WTC11 (cell line): ENCODE measurements around the gene GSTM2. TPM values are rescaled to one million over a fixed set of nuclear protein-coding genes. Genes with fewer than 3 reads are reported as not detected.

ENCODE experiments used
- ATAC-seq: fragments of 200-7000 bp; cut with Tn5 transposase; 2 replicates; pipeline ENCODE4 v1.10.0; 2021; ENCODE audit warnings: mild to moderate bottlenecking, moderate library complexity
- CTCF ChIA-PET: fragments of 300-600 bp; sonication (Branson Sonifier 250); formaldehyde crosslinking; loops from one replicate; lab custom pipeline; 2021; ENCODE audit warnings: antibody characterized with exemption; lab: Charles Lee
- POLR2A ChIA-PET: fragments of 350-600 bp; sonication (Branson Sonifier 250); formaldehyde crosslinking; loops from one replicate; lab custom pipeline; 2021; ENCODE audit warnings: antibody characterized with exemption; lab: Charles Lee
- DNase-seq: peaks from one replicate; pipeline ENCODE4 v3.0.0; 2021; ENCODE audit warnings: low spot score
- H3K27ac Mint-ChIP-seq: 2 replicates; pipeline ENCODE4 v1.8.0; 2021; ENCODE audit warnings: mixed read lengths
- H3K27me3 Mint-ChIP-seq: 2 replicates; pipeline ENCODE4 v1.8.0; 2021; ENCODE audit warnings: low read depth, mild to moderate bottlenecking, moderate library complexity, mixed read lengths
- H3K36me3 Mint-ChIP-seq: 2 replicates; pipeline ENCODE4 v1.8.0; 2021; ENCODE audit warnings: mixed read lengths
- H3K4me1 Mint-ChIP-seq: 2 replicates; pipeline ENCODE4 v1.8.0; 2022; ENCODE audit warnings: mixed read lengths
- H3K4me3 Mint-ChIP-seq: 2 replicates; pipeline ENCODE4 v1.8.0; 2021; ENCODE audit warnings: mild to moderate bottlenecking, moderate library complexity, mixed read lengths
- H3K9me3 Mint-ChIP-seq: 2 replicates; pipeline ENCODE4 v1.8.0; 2021; ENCODE audit warnings: mixed read lengths
- ATF1 ChIP-seq: sonication (generic); formaldehyde crosslinking; IDR thresholded peaks from 2 replicates; pipeline ENCODE4 v1.8.1; 2023; ENCODE audit warnings: mild to moderate bottlenecking, moderate library complexity, missing genetic modification reagents
- FOXP1 ChIP-seq: sonication (generic); formaldehyde crosslinking; IDR thresholded peaks from 2 replicates; pipeline ENCODE4 v1.8.0; 2022; ENCODE audit warnings: missing genetic modification reagents, mild to moderate bottlenecking, moderate library complexity, borderline replicate concordance
- GRHL2 ChIP-seq: fragments of 250-450 bp; sonication (Bioruptor Pico); IDR thresholded peaks from 2 replicates; pipeline ENCODE4 v1.8.0; 2022; ENCODE audit warnings: mild to moderate bottlenecking, moderate library complexity; ENCODE audit not compliant: insufficient replicate concordance, severe bottlenecking
- IRF2 ChIP-seq: sonication (generic); formaldehyde crosslinking; IDR thresholded peaks from 2 replicates; pipeline ENCODE4 v1.8.0; 2022; ENCODE audit warnings: low read depth, missing genetic modification reagents, borderline replicate concordance
- JAZF1 ChIP-seq: fragments of 250-450 bp; sonication (Bioruptor Pico); IDR thresholded peaks from 2 replicates; pipeline ENCODE4 v1.9.0; 2021; ENCODE audit warnings: moderate library complexity, mild to moderate bottlenecking, inconsistent platforms
- MXD4 ChIP-seq: fragments of 250-450 bp; sonication (Bioruptor Pico); IDR thresholded peaks from 2 replicates; pipeline ENCODE4 v1.8.0; 2021; ENCODE audit warnings: mild to moderate bottlenecking, moderate library complexity, borderline replicate concordance
- NR2C2 ChIP-seq: sonication (generic); formaldehyde crosslinking; IDR thresholded peaks from 2 replicates; pipeline ENCODE4 v1.8.0; 2022; ENCODE audit warnings: mild to moderate bottlenecking, missing genetic modification reagents
- TP53 ChIP-seq: sonication (generic); formaldehyde crosslinking; IDR thresholded peaks from 2 replicates; pipeline ENCODE4 v1.8.1; 2023; ENCODE audit warnings: mild to moderate bottlenecking, missing genetic modification reagents
- ZBTB21 ChIP-seq: sonication (generic); formaldehyde crosslinking; IDR thresholded peaks from 2 replicates; pipeline ENCODE4 v1.8.1; 2023; ENCODE audit warnings: mild to moderate bottlenecking, missing genetic modification reagents, borderline replicate concordance
- ZNF121 ChIP-seq: sonication (generic); formaldehyde crosslinking; IDR thresholded peaks from 2 replicates; pipeline ENCODE4 v1.8.0; 2023; ENCODE audit warnings: missing genetic modification reagents
- ZNF396 ChIP-seq: fragments of 250-450 bp; sonication (Bioruptor Pico); IDR thresholded peaks from 2 replicates; pipeline ENCODE4 v1.8.0; 2021; ENCODE audit warnings: mild to moderate bottlenecking, moderate library complexity, borderline replicate concordance
- total RNA-seq: library from RNA; stranded (reverse); gene quantifications from 3 replicates; pipeline ENCODE4 v1.2.3, GENCODE V29; 2021
- TF ChIP-seq, protein P1 (sequence below): sonication (generic); formaldehyde crosslinking; IDR thresholded peaks from 2 replicates; pipeline ENCODE4 v1.8.0; 2022; ENCODE audit warnings: mild to moderate bottlenecking, missing genetic modification reagents
- TF ChIP-seq, protein P2 (sequence below): fragments of 250-450 bp; sonication (Bioruptor Pico); IDR thresholded peaks from 2 replicates; pipeline ENCODE4 v2.1.2; 2022; ENCODE audit warnings: mild to moderate bottlenecking, moderate library complexity
- TF ChIP-seq, protein P3 (sequence below): sonication (generic); formaldehyde crosslinking; IDR thresholded peaks from 2 replicates; pipeline ENCODE4 v1.8.1; 2022; ENCODE audit warnings: mild to moderate bottlenecking, missing genetic modification reagents, moderate library complexity, borderline replicate concordance
- TF ChIP-seq, protein P4 (sequence below): fragments of 250-450 bp; sonication (Bioruptor Pico); IDR thresholded peaks from 2 replicates; pipeline ENCODE4 v1.9.0; 2021; ENCODE audit warnings: mild to moderate bottlenecking
- TF ChIP-seq, protein P5 (sequence below): sonication (generic); formaldehyde crosslinking; IDR thresholded peaks from 2 replicates; pipeline ENCODE4 v1.8.1; 2022; ENCODE audit warnings: low read depth, mild to moderate bottlenecking, moderate library complexity, missing genetic modification reagents, borderline replicate concordance
- TF ChIP-seq, protein P6 (sequence below): sonication (generic); formaldehyde crosslinking; IDR thresholded peaks from 2 replicates; pipeline ENCODE4 v1.8.0; 2022; ENCODE audit warnings: missing genetic modification reagents
- TF ChIP-seq, protein P7 (sequence below): sonication (generic); formaldehyde crosslinking; IDR thresholded peaks from 2 replicates; pipeline ENCODE4 v1.8.1; 2022; ENCODE audit warnings: mild to moderate bottlenecking, moderate library complexity, missing genetic modification reagents
- TF ChIP-seq, protein P8 (sequence below): sonication (generic); formaldehyde crosslinking; conservative IDR thresholded peaks from 2 replicates; pipeline ENCODE4 v1.8.1; 2023; ENCODE audit warnings: mild to moderate bottlenecking, low read depth, missing genetic modification reagents, moderate library complexity

GSTM2 gene
- total RNA-seq, 1 experiment from 2014 or later: 12.9 TPM

DNA sequence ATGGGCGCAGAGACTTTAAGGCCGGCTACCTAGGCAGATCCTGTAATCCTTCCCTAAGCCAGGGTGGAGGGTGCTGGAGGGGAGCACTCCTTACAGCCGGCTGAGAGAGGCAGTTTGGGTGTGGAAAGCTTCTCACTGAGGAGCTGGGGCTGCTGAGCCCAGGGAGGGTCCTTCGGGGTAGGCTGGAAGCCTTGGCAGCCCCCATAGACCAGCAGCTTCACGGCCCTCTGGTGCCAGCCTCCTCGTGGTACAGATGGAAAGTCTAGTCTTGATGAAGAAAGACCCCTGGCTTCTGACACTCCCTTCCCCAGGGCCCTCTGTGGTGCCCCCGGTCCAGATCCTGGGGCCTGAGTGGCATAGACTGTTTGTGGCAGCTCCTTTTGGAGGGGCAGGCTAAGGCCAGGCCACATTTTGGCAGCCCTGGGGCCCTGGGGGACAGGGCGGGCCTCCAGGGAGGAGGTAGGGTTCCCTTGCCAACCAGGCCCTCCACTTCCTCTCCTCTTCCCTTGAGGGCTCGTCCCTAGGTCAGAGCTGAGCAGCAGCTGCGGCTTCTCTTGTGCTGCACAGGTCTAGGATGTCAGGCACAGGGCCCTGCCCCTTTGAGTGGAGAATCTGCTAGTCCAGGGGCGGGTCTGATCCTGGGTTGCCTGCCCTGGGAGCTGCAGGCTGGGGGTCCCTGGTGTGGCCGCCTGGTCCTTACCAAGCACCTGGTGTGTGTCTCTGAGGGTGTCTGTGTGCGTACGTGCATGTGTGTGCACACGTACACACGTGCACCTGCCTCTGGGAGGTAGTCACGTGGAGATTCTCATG is 43.5 kb upstream of the GSTM2 start:
- TF ChIP-seq GRHL2 (CRISPR knock-in tag) (no peak), TP53 (CRISPR knock-in tag) (no peak), ZBTB21 (CRISPR knock-in tag) (no peak), MXD4 (CRISPR knock-in tag) (no peak), ATF1 (CRISPR knock-in tag) (no peak), FOXP1 (CRISPR knock-in tag) (no peak), JAZF1 (CRISPR knock-in tag) (no peak), ZNF396 (CRISPR knock-in tag) (no peak)
- TF ChIP-seq, protein P1, sequence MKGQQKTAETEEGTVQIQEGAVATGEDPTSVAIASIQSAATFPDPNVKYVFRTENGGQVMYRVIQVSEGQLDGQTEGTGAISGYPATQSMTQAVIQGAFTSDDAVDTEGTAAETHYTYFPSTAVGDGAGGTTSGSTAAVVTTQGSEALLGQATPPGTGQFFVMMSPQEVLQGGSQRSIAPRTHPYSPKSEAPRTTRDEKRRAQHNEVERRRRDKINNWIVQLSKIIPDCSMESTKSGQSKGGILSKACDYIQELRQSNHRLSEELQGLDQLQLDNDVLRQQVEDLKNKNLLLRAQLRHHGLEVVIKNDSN (CRISPR knock-in tag): no peak
- TF ChIP-seq, protein P2, sequence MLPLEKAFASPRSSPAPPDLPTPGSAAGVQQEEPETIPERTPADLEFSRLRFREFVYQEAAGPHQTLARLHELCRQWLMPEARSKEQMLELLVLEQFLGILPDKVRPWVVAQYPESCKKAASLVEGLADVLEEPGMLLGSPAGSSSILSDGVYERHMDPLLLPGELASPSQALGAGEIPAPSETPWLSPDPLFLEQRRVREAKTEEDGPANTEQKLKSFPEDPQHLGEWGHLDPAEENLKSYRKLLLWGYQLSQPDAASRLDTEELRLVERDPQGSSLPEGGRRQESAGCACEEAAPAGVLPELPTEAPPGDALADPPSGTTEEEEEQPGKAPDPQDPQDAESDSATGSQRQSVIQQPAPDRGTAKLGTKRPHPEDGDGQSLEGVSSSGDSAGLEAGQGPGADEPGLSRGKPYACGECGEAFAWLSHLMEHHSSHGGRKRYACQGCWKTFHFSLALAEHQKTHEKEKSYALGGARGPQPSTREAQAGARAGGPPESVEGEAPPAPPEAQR: no peak
- TF ChIP-seq, protein P3, sequence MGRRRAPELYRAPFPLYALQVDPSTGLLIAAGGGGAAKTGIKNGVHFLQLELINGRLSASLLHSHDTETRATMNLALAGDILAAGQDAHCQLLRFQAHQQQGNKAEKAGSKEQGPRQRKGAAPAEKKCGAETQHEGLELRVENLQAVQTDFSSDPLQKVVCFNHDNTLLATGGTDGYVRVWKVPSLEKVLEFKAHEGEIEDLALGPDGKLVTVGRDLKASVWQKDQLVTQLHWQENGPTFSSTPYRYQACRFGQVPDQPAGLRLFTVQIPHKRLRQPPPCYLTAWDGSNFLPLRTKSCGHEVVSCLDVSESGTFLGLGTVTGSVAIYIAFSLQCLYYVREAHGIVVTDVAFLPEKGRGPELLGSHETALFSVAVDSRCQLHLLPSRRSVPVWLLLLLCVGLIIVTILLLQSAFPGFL (CRISPR knock-in tag): no peak
- TF ChIP-seq, protein P4, sequence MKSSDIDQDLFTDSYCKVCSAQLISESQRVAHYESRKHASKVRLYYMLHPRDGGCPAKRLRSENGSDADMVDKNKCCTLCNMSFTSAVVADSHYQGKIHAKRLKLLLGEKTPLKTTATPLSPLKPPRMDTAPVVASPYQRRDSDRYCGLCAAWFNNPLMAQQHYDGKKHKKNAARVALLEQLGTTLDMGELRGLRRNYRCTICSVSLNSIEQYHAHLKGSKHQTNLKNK (CRISPR knock-in tag): no peak
- TF ChIP-seq, protein P5, sequence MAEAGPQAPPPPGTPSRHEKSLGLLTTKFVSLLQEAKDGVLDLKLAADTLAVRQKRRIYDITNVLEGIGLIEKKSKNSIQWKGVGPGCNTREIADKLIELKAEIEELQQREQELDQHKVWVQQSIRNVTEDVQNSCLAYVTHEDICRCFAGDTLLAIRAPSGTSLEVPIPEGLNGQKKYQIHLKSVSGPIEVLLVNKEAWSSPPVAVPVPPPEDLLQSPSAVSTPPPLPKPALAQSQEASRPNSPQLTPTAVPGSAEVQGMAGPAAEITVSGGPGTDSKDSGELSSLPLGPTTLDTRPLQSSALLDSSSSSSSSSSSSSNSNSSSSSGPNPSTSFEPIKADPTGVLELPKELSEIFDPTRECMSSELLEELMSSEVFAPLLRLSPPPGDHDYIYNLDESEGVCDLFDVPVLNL: no peak

DNA sequence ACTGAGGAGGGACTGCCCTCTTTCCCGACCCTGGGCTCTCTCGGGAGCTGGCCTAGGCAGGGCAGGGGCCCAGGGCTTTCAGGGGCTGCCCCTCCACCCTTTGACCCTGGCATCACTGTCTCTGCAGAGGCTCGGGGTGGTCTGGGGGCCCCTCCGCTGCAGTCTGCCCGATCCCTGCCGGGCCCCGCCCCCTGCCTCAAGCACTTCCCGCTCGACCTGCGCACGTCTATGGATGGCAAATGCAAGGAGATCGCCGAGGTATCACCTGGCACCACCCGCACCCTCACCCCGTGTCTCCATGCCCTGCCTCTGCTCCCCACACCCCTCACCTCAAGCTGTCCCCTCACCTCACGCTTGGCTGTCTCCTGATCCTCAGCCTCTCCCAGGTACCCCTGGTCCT is 42.7 kb upstream of the GSTM2 start:
- no peaks in the 10 kb centered on the region for H3K27me3 Mint-ChIP-seq
- peaks cover 20% of the 10 kb centered on the region for H3K36me3 Mint-ChIP-seq
- ChIA-PET CTCF (interaction anchor here (0.7 to 4.7 kb wide), 4 partner anchors 8 to 152 kb away, joined by 3 to 31 read pairs (median 6); no protein-coding TSS in a partner anchor), POLR2A (interaction anchor here (1.1 kb wide), 1 partner anchor 77 kb away, joined by 3 read pairs; the partner anchor contains the start of gene GNAI3)
- DNase-seq (no peak), ATAC-seq (no peak)
- peaks cover 23% of the 10 kb centered on the region for H3K4me1 Mint-ChIP-seq
- H3K27ac Mint-ChIP-seq: no peak overlapping the region; the same call in 1 of the 2 replicates
- H3K4me3 Mint-ChIP-seq: no peak overlapping the region
- no peaks in the 10 kb centered on the region for H3K9me3 Mint-ChIP-seq
- TF ChIP-seq IRF2 (CRISPR knock-in tag) (no peak), ZNF121 (CRISPR knock-in tag) (no peak), NR2C2 (CRISPR knock-in tag) (no peak)
- TF ChIP-seq, protein P6, sequence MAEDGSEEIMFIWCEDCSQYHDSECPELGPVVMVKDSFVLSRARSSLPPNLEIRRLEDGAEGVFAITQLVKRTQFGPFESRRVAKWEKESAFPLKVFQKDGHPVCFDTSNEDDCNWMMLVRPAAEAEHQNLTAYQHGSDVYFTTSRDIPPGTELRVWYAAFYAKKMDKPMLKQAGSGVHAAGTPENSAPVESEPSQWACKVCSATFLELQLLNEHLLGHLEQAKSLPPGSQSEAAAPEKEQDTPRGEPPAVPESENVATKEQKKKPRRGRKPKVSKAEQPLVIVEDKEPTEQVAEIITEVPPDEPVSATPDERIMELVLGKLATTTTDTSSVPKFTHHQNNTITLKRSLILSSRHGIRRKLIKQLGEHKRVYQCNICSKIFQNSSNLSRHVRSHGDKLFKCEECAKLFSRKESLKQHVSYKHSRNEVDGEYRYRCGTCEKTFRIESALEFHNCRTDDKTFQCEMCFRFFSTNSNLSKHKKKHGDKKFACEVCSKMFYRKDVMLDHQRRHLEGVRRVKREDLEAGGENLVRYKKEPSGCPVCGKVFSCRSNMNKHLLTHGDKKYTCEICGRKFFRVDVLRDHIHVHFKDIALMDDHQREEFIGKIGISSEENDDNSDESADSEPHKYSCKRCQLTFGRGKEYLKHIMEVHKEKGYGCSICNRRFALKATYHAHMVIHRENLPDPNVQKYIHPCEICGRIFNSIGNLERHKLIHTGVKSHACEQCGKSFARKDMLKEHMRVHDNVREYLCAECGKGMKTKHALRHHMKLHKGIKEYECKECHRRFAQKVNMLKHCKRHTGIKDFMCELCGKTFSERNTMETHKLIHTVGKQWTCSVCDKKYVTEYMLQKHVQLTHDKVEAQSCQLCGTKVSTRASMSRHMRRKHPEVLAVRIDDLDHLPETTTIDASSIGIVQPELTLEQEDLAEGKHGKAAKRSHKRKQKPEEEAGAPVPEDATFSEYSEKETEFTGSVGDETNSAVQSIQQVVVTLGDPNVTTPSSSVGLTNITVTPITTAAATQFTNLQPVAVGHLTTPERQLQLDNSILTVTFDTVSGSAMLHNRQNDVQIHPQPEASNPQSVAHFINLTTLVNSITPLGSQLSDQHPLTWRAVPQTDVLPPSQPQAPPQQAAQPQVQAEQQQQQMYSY (CRISPR knock-in tag): no peak
- TF ChIP-seq, protein P4 (CRISPR knock-in tag): no peak
- TF ChIP-seq, protein P7, sequence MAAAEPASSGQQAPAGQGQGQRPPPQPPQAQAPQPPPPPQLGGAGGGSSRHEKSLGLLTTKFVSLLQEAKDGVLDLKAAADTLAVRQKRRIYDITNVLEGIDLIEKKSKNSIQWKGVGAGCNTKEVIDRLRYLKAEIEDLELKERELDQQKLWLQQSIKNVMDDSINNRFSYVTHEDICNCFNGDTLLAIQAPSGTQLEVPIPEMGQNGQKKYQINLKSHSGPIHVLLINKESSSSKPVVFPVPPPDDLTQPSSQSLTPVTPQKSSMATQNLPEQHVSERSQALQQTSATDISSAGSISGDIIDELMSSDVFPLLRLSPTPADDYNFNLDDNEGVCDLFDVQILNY (CRISPR knock-in tag): no peak
- TF ChIP-seq, protein P8, sequence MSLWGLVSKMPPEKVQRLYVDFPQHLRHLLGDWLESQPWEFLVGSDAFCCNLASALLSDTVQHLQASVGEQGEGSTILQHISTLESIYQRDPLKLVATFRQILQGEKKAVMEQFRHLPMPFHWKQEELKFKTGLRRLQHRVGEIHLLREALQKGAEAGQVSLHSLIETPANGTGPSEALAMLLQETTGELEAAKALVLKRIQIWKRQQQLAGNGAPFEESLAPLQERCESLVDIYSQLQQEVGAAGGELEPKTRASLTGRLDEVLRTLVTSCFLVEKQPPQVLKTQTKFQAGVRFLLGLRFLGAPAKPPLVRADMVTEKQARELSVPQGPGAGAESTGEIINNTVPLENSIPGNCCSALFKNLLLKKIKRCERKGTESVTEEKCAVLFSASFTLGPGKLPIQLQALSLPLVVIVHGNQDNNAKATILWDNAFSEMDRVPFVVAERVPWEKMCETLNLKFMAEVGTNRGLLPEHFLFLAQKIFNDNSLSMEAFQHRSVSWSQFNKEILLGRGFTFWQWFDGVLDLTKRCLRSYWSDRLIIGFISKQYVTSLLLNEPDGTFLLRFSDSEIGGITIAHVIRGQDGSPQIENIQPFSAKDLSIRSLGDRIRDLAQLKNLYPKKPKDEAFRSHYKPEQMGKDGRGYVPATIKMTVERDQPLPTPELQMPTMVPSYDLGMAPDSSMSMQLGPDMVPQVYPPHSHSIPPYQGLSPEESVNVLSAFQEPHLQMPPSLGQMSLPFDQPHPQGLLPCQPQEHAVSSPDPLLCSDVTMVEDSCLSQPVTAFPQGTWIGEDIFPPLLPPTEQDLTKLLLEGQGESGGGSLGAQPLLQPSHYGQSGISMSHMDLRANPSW (CRISPR knock-in tag): no peak

More for the DNA sequence above, 43.5 kb upstream of the GSTM2 start:
- DNase-seq (no peak), ATAC-seq (no peak)
- Mint-ChIP-seq H3K9me3 (no peaks in the 10 kb centered on the region), H3K36me3 (peaks cover 14% of the 10 kb centered on the region), H3K27ac (no peak overlapping the region), H3K4me3 (no peak overlapping the region), H3K4me1 (peaks cover 24% of the 10 kb centered on the region), H3K27me3 (no peaks in the 10 kb centered on the region)
- ChIA-PET CTCF (interaction anchor here (0.5 to 4.7 kb wide), 3 partner anchors 15 to 49 kb away, joined by 3 to 31 read pairs (median 4); no protein-coding TSS in a partner anchor), POLR2A (no interaction called here)
